GM19463 (cell line): Measurements from ENCODE around the gene LPAR2.
A peak's percentile ranks its signal among the peaks of the same experiment; 100 is the strongest.
"Not testable (repeated sequence)": the region's sequence is repeated elsewhere in the genome, so short reads cannot be mapped to it uniquely, and the experiment has no call there.

ENCODE experiments used
- ATAC-seq: cut with Tn5 transposase; IDR thresholded peaks from one replicate; pipeline ENCODE4 v1.9.1; 2021; ENCODE audit warnings: mild to moderate bottlenecking, moderate library complexity; ENCODE audit not compliant: unreplicated experiment

LPAR2 gene

DNA sequence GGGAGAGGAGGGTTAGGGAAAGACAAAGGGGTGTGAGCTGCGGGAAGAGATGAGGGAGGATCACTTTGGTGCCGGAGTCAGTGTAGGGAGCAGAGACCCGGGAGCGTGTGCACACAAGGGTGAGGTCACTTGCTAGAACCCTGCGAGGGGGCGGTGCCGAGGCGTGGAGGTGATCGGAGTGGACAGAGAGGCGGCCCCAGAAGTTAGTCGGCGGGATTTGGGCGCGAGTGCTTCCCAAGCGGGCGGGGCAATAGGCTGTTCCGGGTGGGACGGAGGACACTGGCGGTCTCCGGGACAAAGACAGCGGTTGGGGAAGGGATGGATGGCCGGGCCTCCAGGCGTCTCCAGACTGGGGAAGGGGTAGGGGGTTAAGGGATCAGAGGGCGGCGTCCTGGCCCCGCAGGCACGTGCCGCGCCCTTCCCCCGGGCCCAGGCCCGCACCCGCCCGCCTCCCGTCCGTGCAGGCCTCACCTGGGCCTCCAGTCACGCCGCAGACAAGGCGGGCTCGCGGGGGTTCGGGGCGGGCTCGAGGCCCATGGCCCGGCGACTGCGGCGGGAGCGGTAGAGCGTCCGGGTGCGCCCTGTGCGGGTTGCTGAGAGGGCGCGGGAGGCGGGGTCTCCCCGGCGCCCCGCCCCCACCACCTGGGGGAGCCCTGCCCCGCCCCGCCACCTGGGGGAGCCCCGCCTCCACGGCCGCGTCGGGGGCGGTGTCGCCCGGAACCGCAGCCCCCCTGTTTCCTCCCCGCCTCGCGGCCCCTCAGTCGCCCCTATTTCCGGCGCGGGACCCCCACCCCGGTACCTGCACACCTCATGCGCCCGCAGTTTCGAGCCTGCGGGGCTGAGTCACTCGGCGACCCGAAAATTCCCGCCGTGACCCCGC is at the start of gene LPAR2:
TSS of gene LPAR2 (minus strand) at position 600 of the 880 bp plus-strand sequence. CDS start 945 bp downstream, outside the sequence.
- peak; percentile 60 for ATAC-seq

DNA sequence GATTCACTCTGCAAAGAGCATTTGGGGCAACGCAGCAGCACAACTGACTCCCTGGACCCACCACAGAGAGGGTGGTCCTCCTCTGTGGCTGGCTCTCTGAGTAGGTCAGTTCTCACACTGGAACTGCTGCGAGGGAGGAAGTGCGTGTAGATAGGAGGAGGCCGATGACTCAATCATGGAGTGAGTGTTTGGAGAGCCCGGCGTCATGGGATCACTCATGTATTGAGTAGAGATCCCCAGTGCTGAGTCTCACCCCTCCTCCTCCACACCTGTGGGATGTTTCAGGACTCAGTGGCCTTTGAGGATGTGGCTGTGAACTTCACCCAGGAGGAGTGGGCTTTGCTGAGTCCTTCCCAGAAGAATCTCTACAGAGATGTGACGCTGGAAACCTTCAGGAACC is 49.6 kb upstream of the LPAR2 start:
- no peak for ATAC-seq

DNA sequence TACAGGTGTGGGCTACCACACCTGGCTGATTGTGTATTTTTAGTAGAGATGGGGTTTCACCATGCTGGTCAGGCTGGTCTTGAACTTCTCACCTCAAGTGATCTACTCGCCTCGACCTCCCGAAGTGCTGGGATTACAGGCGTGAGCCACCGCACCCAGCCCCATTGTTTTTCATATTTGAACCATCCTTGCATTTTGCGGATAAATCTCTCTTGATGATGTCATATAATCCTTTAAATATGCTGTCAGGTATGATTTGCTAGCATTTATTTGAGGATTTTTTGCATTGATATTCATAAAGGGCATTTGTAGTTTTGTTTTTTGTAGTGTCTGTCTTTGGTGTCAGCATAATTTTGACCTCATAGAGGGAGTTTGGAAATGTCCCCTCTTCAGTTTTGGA is 46.3 kb upstream of the LPAR2 start:
- no peak for ATAC-seq

DNA sequence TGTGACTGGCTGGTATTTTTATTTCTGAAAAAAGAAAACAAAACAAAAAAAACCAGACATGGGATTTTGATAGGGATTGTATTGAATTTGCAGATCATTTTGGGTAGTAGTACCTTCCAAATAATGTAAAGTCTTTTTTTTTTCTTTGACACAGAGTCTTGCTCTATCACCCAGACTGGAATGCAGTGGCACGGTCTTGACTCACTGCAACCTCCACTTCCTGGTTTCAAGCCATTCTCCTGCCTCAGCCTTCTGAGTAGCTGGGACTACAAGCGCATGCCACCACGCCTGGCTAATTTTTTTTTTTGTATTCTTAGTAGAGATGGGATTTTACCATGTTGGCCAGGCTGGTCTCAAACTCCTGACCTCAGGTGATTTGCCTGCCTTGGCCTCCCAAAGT is 44.8 kb upstream of the LPAR2 start:
- ATAC-seq = no peak

DNA sequence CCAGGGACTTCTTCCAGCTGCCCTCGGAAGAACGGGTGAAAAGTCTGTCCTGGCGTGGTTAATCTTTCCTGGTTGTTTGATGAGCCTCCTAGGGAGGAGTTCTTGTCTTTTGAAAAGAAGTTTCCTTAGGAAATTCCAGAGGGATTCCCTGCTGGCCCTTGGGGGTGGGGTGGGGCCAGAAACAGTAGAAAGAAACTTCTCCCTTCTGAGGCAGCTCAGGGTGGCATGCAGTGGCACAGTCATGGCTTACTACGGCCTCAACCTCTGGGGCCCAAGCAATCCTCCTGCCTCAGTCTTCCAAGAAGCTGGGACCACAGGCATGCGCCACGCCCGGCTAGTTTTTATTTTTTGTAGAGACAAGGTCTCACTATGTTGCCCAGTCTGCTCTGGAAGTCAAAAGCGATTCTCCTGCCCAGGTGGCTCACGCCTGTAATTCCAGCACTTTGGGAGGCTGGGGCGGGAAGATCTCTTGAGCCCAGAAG is 42.1 kb upstream of the LPAR2 start:
- ATAC-seq = no peak

DNA sequence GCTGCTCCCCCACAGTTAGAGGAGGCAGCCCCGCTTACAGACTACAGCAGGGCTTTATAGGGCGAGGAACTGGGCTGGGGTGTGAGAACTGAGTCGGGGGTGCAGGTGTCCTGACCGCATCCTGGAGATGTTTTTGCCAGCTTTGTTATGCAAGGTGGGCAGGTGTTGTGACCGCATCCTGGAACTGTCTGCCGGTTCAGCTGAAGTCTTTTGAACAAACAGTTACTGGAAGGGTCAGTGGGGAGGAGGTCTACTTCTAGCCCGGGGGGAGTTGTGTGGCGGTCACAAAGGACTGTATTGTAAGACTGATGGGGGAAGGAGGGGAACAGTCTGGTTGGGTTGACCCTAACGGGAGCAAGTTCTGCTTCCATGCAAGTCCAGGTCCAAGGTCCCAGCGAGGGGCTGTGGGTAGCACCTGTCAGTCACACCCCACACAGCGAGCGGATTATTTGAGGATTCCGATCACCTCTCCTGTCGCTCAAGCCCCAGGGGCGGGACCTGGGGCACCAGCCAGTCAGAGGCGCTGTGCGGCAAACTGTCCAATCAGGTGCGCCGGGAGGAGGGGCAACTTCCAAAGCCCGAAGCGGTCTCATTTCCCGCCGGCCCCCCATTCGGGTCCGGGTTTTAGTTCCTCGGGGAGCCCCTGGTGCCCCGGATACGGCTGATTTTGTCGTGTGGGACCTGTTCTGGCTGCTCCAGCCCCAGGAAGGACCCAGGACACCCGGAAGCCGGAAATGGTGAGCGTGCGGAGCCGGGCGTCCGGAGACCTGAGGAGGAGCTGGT is 40.4 kb upstream of the LPAR2 start, which contains the start of gene ZNF101:
TSS of gene ZNF101 (plus strand) at position 610 of the 783 bp plus-strand sequence. CDS start at position 735, 125 bp downstream.
- peak; percentile 70 for ATAC-seq

DNA sequence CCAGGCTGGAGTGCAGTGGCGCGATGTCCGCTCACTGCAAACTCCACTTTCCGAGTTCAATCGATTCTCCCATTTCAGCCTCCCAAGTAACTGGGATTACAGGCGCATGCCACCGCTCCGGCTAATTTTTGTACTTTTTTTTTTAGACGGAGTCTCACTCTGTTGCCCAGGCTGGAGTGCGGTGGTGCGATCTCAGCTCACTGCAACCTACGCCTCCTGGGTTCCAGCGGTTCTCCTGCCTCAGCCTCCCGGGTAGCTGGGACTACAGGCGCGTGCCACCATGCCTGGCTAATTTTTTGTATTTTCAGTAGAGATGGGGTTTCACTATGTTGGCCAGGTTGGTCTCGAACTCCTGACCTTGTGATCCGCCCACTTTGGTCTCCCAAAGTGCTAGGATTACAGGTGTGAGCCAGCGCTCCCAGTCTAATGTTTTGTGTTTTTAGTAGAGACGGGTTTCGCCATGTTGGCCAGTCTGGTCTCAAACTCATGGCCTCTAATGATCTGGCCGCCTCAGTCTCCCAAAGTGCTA is 37.5 kb upstream of the LPAR2 start:
- ATAC-seq = not testable (repeated sequence)

DNA sequence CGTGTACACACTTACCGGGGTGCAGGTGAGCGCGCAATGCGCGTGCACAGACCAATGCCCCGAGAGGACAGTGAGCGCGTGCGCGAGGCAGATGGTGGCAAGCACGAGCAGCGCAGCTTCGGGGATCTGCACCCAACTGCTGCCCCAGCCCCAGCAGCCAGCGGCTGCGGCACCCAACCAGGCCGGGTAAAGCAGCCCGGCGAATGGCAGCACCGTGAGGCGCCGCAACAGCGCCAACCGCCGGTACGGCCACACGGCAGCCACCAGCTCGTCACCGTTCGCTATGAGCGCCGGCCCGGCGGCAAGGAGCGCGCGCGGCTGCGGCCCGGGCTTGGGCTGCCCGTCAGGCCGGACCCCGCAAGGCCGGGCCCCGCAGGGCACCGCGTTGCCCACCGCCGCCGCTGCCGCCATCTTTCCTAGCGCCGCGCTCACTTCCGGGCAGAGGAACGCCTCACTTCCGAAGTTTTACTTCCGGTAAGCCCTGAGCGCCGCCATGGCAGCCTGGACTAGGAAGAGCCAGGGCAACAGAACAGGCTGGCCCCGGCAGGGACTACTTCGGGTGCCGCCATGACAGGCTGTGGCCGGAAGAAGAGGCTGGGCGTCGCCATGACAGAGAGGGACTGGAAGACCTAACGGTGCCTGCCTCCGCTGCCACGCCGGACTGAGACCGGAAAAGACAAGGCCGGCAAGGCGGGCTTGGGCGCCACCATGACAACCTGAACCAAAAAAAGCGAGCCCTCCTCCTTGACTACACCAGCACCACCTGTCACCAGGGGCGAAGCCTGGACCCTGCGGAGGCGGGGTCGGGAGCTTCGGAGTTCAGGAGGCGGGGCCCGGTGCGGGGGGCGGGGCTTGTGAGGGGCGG is 35.5 kb upstream of the LPAR2 start, which contains the start of gene ATP13A1:
TSS of gene ATP13A1 (minus strand) at position 421 of the 865 bp plus-strand sequence. CDS start at position 411, 10 bp downstream.
- ATAC-seq = peak; percentile 72

DNA sequence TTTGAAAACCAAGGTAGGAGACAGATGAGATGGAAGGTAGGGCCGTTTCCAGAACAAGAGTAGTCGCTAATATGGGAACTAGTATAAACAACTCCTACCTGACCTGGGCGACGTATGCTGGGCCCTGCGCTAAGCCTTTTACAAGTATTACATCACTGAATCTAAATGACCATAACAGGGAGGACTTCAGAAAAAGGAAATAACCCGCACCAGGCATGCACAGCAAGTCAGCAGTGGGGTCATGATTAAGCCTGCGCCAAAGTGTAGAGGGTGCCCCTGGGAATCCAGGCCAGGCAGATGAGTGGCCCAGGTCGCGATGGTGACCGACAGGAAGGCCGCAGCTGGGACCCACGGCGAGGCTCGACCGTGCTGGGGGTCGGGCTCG is 34.8 kb upstream of the LPAR2 start:
- ATAC-seq = no peak

DNA sequence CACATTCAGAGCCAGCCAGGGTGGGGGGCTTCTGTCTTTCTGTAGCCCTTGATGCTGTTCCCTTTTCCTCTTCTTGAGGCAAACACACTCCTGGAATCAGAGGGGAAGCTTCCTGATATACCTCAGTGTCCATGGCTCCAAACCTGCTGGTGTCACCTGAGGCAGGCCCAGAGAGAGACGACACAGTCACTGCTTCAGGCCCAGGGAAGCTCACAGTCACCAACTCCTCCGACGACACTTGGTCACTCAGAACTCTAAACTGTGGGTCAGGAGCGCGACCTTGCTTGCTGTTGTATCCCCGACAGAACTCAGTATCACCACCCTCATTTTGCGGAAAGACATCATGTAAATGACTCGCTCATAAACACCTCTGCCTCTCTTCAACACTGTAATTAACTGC is 34.3 kb upstream of the LPAR2 start:
- ATAC-seq = no peak

DNA sequence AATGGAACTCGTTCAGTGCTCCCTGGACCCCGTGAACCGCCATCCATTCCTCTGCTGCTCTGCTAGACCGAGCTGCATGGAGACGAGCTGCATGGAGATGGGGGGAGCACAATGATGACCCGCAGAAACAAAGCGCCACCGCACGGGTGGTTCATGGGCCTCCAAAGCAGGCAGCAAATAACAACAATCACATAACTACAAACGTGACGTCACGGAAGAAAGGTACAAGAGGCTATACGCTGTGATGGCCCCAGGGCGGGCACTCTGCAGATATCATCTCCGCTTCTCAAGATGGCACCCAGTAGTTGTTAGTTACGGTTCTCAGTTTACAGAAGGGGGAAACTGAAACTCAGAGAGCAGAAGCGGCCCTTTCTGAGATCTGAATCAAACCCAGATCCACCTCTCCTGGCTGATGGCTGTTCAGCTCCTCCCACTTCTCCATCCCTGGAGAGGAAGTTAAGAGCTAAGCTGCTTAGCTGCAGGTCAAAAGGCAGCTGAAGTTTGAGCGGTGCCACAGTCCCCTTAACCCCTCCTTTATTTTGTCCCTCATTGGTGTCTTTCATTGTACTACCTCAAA is 33.7 kb upstream of the LPAR2 start:
- peak; percentile 20 for ATAC-seq

DNA sequence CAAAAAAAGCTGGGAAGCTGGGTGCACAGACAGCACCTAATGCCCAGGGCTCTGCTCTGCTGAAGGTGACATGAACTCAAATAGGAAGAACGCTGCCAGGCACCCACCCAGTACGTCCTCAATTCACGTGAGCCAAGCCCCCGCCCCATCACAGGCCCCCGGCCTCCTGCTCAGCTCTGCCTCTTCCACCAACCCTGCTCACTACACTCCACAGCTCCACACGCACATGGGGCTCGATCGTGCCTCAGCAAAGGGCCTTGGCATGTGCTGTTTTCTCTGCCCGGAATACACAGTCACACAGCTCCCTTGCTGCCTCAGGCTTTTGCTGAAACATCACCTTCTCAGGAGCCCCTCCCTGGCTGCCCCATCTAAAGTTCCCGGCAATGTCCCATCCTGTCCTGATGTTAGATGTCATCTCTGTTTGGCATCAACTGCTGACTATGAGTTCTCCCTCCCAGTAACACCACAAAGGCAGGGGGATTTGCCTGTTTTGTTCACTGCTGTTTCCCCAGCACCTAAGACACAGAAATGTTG is 33.2 kb upstream of the LPAR2 start:
- no peak for ATAC-seq

DNA sequence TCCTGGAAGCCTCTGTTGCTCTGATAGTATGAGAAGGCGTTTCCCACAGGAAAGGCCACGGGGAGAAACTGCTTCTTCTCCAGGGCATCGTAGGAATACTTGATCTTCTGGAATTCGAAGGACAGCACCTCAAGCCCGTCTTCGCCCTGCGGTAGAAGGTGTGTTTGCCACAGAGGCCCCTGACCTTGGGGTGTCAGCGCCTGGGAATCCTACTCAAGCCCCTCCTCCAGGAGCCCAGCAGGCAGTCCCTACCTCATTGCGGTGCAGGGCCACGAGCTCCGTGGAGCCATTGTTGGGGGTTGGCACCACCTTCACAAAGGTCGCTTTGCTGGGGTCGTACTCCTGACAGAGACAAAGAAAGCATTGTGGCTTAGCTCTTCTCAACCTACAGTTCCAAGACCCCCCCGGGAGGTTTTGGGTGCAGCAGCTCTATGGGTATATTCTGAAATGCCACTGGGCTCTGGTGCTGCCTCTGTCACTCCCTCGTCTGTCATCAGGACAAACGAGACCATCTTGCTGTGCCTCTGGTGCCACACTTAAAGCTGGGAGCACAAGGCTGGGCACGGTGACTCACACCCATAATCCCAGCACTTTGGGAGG is 31.7 kb upstream of the LPAR2 start:
- no peak for ATAC-seq

DNA sequence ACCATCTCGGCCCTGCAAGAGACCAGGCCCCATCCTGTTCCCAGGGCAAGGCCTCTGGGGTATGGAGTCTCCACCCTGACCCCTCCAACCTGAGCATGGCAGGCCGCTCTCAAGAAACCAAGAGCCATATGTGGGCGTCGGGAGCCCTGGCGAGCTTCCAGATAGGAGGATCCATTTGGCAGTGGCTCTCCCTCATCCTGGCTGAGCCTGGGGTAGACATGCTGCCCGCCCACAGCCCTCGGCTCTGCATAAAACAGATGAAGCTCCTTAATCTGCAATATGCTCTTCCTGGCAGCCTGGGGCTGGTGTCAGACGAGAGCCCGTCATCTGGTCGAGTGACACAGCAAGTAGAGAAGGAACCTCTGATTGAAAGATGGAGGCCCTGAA is 29.4 kb upstream of the LPAR2 start:
- no peak for ATAC-seq

DNA sequence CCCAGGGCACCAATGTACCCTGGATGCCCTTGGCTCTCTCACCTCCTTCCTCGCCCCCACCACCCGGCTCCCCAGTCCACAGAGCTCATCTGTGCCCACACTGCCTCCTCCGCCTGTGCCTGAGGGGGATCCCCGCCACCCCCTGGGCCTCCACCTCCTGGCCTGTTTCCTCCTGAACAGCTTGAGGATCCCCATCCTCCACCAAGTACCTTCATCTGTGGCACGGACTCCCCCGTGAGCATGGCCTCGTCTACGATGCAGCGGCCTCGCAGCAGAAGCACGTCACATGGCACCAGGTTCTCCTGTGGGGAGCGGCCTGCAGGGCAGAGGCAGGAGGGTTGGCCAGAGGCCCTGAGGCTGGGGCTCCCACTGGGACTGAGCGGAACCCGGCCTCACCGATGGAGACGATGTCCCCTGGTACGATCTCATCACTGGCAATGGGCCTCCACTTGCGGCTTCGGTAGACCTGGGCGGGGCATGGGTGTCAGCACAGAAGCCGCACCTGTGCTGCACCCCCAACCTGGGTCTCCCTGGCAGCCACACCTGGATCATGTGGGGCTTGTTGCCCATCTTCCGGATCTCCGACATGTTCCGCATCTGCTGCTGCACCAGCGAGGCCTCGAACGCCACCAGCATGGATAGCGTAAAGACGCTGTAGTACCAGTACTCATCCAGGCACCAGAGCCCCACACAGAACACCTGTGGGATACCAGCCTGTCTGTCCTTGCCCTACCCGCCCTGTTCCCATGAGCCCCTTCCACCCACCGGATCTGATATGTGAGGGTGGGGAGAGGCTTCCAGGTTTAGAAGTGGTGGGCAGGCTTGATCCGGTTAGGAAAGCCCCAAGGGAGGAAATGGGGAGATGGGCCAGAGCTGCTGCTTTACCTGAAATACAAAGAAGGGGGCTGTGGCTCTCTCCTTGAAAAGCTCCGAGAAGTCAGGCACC is 28.7 kb upstream of the LPAR2 start:
- ATAC-seq = no peak

DNA sequence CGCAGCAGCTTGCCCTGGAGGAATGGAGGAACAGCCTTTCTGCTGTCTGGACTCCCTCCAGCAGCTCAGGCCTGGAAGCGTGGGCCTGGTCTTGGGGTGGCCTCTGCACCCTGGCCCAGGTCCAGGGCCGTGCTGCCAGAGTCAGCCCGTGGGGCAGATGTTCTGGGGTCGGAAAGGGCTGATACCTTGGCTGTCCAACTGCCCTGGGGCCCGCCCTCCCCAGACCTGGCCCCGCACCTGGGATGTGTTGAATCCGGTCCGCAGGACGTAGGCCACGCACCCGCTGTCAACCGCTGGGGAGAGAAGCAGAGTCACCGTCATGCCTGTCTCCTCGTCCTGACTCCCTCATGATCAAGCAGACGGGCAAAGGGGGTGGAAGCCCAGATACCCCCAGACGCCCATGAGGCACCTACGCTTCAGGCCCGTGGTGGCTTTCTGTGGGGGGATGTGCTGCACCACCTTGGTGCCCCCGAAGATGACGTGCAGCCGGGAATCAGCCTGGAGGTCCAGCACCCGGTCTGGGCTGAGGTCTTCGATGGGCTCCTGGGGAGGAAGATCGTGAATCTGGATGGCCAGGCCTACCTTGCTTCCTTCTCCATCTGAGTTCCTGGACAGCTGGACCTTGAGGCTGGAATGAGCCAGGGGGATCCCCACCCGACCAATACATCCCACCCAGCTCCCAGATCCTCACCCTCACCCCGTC is 27.8 kb upstream of the LPAR2 start:
- ATAC-seq = no peak

DNA sequence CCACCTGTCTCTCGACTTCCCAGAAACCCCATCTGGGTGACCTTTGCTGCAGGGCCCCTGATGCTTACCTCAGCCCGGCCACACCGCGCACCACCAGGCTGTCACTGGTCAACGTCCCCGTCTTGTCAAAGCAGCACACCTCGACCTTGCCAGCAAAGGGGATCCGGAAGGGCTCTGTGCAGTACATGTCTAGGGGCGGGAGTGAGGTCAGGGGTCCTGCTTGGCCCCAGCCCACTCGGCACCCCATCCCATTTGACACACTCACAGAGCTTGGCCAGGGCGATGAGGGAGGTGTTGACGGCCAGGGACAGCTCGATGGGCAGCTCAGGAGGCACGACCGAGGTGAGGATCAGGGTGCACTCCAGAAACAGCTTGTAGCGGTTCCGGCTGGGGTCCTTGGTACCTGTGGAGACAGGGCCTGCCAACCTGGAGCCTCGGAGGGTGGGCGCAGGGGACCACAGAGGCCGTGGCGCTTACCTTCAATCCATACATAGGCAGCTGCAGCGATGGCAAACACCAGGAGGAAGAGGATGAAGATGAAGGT is 27.1 kb upstream of the LPAR2 start:
- no peak for ATAC-seq
